CD4-positive, alpha-beta T cell treated with Interferon alpha-2 for 1 hour (primary cell): Measurements from ENCODE around the gene TUBB8B.
"Not testable (repeated sequence)": the region's sequence is repeated elsewhere in the genome, so short reads cannot be mapped to it uniquely, and the experiment has no call there.

Experiments
- DNase-seq, 2 donors: peaks; one replicate each; pipeline ENCODE4 v3.0.0-alpha.2; 2020 to 2022

The TUBB8B gene

GRCh38 chr18:11383-12274, 37.8 kb downstream of the TUBB8B start:
- DNase-seq: not testable (repeated sequence)

GRCh38 chr18:10624-11184, 38.7 kb downstream of the TUBB8B start:
- not testable (repeated sequence) for DNase-seq

GRCh38 chr18:9937-10336, 39.5 kb downstream of the TUBB8B start:
- peak in 1 of 2 donors; percentile 28 for DNase-seq
